Measurements from ENCODE around the gene PAK3.

Gene PAK3

GRCh38 chrX:111114806-111115205 lies 18.8 kb downstream of the PAK3 start:
- TF ChIP-seq GATA1 (IDR thresholded peaks at IDR 0.05; ENCODE audit: low read depth, low read length) (no peak), POLR2A (IDR thresholded peaks at IDR 0.05; ENCODE audit: low read length) (no peak)
- DNase-seq: no peak

GRCh38 chrX:111116666-111117065 lies 20.7 kb downstream of the PAK3 start:
- DNase-seq: no peak
- TF ChIP-seq POLR2A (IDR thresholded peaks at IDR 0.05; ENCODE audit: low read length) (no peak), GATA1 (IDR thresholded peaks at IDR 0.05; ENCODE audit: low read depth, low read length) (no peak)

- TF ChIP-seq GATA1 (IDR thresholded peaks at IDR 0.05; ENCODE audit: low read depth, low read length) (no peak), POLR2A (IDR thresholded peaks at IDR 0.05; ENCODE audit: low read length) (no peak)
- DNase-seq: no peak
Measured at GRCh38 chrX:111119341-111119740, 23.4 kb downstream of the PAK3 start.

- DNase-seq: no peak
- TF ChIP-seq POLR2A (IDR thresholded peaks at IDR 0.05; ENCODE audit: low read length) (no peak), GATA1 (IDR thresholded peaks at IDR 0.05; ENCODE audit: low read depth, low read length) (no peak)
Measured at GRCh38 chrX:111123125-111123524, 27.1 kb downstream of the PAK3 start.

GRCh38 chrX:111123606-111124179 lies 27.7 kb downstream of the PAK3 start:
- DNase-seq: no peak
- TF ChIP-seq POLR2A (IDR thresholded peaks at IDR 0.05; ENCODE audit: low read length): no peak

GRCh38 chrX:111124418-111124817 lies 28.4 kb downstream of the PAK3 start:
- DNase-seq: no peak
- TF ChIP-seq POLR2A (IDR thresholded peaks at IDR 0.05; ENCODE audit: low read length) (no peak), GATA1 (IDR thresholded peaks at IDR 0.05; ENCODE audit: low read depth, low read length) (no peak)

GRCh38 chrX:111127038-111127437 lies 31.0 kb downstream of the PAK3 start:
- DNase-seq: no peak
- TF ChIP-seq GATA1 (IDR thresholded peaks at IDR 0.05; ENCODE audit: low read depth, low read length) (no peak), POLR2A (IDR thresholded peaks at IDR 0.05; ENCODE audit: low read length) (no peak)

- DNase-seq: no peak
Measured at GRCh38 chrX:111129921-111130320, 33.9 kb downstream of the PAK3 start.

GRCh38 chrX:111131572-111131971 lies 35.6 kb downstream of the PAK3 start:
- no peak for TF ChIP-seq GATA1 (IDR thresholded peaks at IDR 0.05; ENCODE audit: low read depth, low read length)
- DNase-seq: no peak

More at GRCh38 chrX:111129921-111130320, 33.9 kb downstream of the PAK3 start:
- TF ChIP-seq GATA1 (IDR thresholded peaks at IDR 0.05; ENCODE audit: low read depth, low read length): no peak
- TF ChIP-seq POLR2A (IDR thresholded peaks at IDR 0.05; ENCODE audit: low read length): no peak

GRCh38 chrX:111133389-111133788 lies 37.4 kb downstream of the PAK3 start:
- no peak for DNase-seq

GRCh38 chrX:111145878-111146277 lies 49.9 kb downstream of the PAK3 start:
- TF ChIP-seq POLR2A (IDR thresholded peaks at IDR 0.05; ENCODE audit: low read length) (no peak), GATA1 (IDR thresholded peaks at IDR 0.05; ENCODE audit: low read depth, low read length) (no peak)
- DNase-seq: no peak

More at GRCh38 chrX:111133389-111133788, 37.4 kb downstream of the PAK3 start:
- TF ChIP-seq POLR2A (IDR thresholded peaks at IDR 0.05; ENCODE audit: low read length) (no peak), GATA1 (IDR thresholded peaks at IDR 0.05; ENCODE audit: low read depth, low read length) (no peak)

- TF ChIP-seq POLR2A (IDR thresholded peaks at IDR 0.05; ENCODE audit: low read length) (no peak), GATA1 (IDR thresholded peaks at IDR 0.05; ENCODE audit: low read depth, low read length) (no peak)
- no peak for DNase-seq
Measured at GRCh38 chrX:111151764-111152163, 55.8 kb downstream of the PAK3 start.

GRCh38 chrX:111159232-111159631 lies 63.2 kb downstream of the PAK3 start:
- DNase-seq: no peak
- TF ChIP-seq GATA1 (IDR thresholded peaks at IDR 0.05; ENCODE audit: low read depth, low read length) (no peak), POLR2A (IDR thresholded peaks at IDR 0.05; ENCODE audit: low read length) (no peak)

GRCh38 chrX:111164728-111165127 lies 68.7 kb downstream of the PAK3 start:
- TF ChIP-seq GATA1 (IDR thresholded peaks at IDR 0.05; ENCODE audit: low read depth, low read length): no peak
- DNase-seq: no peak

- TF ChIP-seq POLR2A (IDR thresholded peaks at IDR 0.05; ENCODE audit: low read length) (no peak), GATA1 (IDR thresholded peaks at IDR 0.05; ENCODE audit: low read depth, low read length) (no peak)
- no peak for DNase-seq
Measured at GRCh38 chrX:111165902-111166301, 69.9 kb downstream of the PAK3 start.

- no peak for TF ChIP-seq GATA1 (IDR thresholded peaks at IDR 0.05; ENCODE audit: low read depth, low read length)
- TF ChIP-seq POLR2A (IDR thresholded peaks at IDR 0.05; ENCODE audit: low read length): no peak
- no peak for DNase-seq
Measured at GRCh38 chrX:111167334-111167733, 71.3 kb downstream of the PAK3 start.
